HG03354 (cell line): Measurements from ENCODE around the gene TSR3.

ENCODE experiments used
- ATAC-seq: cut with Tn5 transposase; IDR thresholded peaks from one replicate; pipeline ENCODE4 v1.9.1; 2021; ENCODE audit warnings: mild to moderate bottlenecking; ENCODE audit not compliant: unreplicated experiment, poor library complexity, severe bottlenecking

The TSR3 gene

DNA sequence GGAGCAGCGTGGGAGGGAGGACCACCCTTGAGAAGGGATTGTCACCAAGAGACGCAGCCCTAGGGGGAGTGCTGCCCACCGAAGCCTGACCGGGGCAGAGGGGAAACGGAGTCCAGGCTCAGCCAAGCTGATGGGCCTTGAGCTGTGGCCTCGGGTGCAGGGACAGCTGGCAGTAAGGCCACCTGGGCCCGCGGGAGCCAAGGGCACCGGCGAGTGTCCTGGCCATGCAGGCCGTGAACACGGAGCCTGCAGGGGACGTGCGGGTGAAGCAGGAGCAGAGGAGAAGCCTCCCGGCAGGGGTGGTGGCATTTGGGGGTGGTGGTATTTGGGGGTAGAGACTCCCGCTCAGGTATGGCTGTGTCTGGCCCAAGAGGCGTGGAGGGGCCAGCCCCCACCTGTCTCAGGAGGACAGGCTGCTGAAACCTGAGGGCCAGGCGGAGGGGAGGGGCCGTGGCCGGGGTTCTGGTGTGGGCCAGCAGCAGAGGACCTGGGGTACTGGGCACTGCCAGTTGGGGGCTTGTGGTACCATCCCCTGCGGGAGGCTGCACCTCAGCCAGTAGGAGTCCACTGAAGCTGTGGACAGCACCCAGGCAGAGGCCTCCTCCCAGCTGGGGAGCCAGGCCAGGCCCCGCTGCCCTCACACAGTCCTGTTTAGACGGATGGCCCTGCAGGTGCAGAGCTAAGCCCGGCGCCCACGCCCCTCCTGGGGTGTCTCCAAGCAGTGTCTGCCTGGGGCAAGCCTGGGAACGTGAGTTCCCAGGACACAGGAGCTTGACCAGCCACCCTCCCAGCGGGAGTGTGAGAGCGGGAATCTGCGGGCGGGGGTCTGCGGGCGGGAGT is 4.6 kb upstream of the TSR3 start:
- no peak for ATAC-seq

DNA sequence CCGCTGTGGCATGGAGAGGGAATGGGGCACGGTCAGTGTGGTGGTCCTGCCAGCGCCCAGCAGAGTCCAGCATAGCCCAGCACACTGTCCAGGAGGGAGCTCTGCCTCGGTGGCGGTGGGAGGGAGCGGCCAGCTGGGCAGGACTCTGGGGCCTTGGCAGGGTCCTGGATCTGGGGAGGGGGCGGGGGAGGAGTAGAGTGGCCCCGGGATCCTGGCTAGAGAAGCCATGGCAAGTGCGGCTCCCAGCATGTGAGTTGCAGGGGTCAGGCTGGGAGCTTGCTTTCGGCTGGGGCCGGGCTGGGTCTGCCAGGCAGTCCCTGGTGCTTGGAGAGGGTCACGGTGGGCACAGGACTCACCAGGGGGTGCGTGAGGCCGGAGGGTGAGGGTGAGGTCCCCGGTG is 3.9 kb upstream of the TSR3 start:
- no peak for ATAC-seq

DNA sequence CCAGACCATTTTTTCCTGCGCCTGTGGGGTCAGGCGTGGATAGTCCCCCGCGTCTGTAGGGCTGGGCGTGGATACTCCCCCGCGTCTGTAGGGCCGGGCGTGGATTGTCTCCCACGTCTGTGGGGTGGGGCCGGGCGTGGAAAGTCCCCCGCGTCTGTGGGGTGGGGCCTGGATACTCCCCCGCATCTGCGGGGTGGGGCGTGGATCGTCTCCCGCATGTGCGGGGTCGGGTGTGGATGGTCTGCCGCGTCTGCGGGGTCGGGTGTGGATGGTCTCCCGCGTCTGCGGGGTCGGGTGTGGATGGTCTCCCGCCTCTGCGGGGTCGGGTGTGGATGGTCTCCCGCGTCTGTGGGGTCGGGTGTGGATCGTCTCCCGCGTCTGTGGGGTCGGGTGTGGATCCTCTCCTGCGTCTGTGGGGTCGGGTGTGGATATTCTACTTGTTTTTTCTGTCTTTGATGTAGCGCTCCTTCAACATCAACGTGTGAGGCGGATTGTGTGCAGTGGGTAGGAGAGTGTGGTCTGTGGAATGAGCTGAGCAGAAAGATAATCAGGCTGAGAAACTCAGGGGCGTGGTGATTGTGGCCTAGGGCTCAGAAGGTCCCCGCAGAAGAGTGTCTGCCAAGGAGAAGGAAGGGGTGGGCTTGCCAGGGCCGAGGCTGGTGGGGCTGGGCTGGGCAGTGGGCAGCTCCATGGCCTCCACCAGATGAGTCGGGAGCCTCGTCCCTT is 3.3 kb upstream of the TSR3 start:
- no peak for ATAC-seq

DNA sequence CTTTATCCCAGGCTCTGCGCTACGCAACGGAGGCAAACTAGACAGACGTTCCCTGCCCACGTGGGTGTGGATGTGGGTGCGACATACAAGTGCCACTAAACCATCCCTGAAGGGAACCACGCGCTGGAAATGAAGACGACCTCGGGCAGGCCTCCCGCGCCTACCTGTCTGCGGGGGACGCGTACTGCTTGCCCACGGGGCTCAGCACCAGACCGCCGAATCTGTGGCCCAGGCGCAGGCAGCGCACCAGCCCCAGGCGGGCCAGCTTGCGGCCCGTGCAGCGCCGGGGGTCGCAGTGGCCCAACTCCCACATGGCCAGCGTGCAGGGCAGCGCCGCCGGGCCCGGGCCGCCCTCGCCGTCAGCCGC is 480 bp downstream of the TSR3 start:
- ATAC-seq = no peak

DNA sequence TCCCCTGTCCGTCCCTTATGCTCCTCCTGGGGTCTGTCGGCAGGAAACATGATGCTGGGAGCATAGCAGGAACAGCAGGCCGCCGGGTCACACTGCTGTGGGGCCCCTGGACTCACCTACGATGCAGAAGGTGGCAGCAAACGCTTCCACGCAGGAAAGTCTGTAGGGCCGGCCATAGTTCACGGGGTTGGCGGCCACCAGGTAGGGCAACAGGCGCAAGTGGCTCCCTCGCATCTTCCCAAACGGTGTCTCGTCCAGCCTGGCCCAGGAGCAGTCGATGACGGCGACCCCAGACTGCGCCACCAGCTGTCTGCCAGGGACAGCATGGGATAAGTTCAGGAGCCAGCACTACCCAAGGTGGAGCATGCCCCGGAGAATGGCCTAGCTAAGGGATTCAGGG is 987 bp downstream of the TSR3 start:
- ATAC-seq = no peak

DNA sequence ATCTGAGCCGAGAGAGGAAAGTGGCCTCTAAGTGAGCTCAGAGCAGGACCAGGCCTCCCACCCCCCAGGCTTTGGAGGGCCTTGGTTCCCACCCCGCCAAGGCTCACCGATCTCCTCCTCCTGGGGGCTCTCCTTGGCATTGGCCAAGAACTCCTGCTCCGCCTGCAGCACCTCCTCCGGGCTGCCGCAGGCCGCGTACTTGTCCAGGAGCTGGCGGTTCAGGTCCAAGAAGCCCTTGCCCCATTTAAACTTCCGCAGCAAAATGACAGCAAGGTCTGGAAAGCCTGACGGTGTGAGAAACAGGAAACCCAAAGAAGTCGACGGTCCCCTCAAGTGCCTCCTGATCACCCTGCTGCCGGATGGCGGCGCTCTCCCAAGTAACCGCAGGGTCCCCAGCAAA is 1.7 kb downstream of the TSR3 start:
- ATAC-seq = no peak

DNA sequence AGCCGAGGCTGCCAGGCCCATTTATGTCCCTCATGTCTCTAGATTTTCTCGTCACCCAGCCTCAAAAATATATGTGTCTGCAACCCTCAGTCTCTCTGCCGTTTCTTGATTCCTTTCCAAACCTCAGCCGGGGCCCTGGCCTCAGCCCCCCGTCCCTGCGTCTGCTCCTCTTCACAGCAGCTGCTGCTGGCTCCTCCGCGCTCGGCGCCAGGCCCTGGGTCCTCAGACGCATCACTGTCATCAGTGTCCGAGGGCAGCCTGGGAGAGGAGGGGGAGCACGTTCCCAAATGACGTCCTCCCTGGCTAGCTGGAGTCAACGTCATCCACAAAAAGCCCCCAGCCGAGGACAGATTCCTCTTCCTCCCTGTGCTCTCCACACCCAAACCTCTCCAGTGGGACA is 2.3 kb downstream of the TSR3 start:
- ATAC-seq = no peak

DNA sequence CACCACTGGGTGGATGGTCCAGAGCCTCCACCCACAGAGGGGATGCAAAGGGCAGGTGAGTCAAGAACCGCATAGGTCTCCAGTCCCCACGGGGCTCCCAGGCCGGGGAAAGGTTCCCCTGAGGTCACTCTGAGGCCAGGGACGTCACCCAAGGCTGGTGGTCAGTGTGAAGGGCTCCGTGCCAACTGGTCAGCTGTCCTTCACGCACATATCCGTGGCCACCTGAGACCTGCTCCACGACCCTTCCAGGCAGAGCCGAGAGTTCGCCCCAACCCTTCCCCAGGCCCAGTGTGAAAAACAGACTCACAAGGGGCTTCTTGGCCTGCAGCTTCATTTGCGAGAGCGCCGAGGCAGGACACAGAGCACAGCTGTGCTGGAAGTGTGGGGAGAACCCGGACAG is 2.8 kb downstream of the TSR3 start:
- ATAC-seq = no peak

DNA sequence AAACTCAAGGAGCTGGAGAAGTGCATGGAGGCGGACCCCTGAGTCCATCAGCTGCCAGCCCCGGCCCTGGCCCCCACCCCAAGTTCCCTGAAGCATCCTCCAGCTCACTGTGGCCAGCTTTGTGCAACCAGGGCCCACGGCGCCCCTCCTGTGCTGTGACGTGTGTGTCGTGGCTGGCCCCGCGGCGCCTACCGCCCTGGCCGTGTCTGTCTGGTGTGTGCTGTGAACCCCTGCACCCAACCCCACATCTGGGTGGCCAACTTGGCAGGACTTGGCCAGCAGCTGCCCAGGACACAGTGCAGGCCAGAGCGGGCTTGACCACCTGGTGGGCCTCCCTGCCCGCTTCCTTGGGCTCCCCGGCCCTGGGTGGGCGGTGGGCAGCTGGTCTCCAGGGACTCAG is 3.2 kb downstream of the TSR3 start:
- no peak for ATAC-seq

DNA sequence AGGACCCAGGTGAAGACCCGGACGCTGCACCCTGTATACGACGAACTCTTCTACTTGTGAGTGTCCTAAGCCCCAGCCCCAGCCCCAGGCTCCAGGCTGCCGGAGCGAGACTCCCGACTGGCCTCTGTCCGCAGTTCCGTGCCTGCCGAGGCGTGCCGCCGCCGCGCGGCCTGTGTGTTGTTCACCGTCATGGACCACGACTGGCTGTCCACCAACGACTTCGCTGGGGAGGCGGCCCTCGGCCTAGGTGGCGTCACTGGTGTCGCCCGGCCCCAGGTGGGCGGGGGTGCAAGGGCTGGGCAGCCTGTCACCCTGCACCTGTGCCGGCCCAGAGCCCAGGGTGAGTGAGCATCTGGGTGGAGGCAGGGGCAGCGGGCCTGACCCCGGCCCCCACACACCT is 3.7 kb downstream of the TSR3 start:
- no peak for ATAC-seq

DNA sequence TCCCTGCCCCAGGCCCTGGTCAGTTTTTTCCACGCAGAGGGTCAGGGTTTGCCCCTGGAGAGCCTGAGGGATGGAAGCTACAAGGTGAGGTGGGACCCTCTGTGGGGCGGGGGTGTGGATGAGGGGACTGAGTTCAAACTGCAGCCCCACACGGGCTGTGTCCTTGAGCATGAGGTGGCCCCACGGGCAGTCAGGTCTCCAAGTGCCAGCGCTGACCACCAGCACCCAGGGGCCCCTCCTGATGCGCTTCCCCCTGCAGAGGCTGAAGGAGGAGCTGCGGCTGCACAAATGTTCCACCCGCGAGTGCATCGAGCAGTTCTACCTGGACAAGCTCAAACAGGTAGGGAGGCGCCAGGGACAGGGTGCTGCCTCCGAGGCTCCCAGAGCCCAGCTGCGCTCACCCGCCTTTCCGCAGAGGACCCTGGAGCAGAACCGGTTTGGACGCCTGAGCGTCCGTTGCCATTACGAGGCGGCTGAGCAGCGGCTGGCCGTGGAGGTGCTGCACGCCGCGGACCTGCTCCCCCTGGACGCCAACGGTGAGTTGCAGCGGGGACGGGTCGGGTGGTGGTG is 4.3 kb downstream of the TSR3 start:
- ATAC-seq = no peak

DNA sequence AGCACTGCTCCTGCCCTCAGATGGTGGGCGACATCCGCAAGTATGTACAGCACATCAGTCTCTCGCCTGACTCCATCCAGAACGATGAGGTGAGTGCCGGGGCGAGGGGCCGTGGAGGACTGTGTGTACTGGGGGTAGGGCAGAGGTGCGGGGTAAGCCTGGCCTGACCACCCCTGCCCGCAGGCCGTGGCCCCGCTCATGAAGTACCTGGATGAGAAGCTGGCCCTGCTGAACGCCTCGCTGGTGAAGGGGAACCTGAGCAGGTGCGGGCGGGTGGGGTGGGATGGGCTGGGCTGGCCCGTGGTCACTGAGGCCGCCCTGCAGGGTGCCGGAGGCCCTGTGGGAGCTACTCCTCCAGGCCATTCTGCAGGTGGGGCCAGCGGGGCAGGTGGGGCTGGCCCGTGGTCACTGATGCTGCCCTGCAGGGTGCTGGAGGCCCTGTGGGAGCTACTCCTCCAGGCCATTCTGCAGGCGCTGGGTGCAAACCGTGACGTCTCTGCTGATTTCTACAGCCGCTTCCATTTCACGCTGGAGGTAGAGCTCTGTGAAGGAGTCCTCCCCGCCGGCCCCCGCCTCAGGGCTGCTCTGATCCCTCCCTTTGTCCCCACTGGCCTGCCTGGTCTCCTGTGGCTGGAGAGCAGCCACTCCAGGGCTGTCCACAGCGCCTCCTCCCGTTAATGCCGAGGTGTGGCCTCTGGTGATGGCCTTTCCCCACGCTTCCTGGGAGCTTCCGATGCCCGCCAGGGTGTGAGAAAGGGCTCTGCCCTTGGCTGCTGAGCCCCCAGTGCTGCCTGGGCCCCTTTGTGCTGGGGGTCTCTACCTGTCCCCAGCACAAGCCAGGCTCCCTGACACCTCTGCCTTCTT is 5.0 kb downstream of the TSR3 start:
- no peak for ATAC-seq

DNA sequence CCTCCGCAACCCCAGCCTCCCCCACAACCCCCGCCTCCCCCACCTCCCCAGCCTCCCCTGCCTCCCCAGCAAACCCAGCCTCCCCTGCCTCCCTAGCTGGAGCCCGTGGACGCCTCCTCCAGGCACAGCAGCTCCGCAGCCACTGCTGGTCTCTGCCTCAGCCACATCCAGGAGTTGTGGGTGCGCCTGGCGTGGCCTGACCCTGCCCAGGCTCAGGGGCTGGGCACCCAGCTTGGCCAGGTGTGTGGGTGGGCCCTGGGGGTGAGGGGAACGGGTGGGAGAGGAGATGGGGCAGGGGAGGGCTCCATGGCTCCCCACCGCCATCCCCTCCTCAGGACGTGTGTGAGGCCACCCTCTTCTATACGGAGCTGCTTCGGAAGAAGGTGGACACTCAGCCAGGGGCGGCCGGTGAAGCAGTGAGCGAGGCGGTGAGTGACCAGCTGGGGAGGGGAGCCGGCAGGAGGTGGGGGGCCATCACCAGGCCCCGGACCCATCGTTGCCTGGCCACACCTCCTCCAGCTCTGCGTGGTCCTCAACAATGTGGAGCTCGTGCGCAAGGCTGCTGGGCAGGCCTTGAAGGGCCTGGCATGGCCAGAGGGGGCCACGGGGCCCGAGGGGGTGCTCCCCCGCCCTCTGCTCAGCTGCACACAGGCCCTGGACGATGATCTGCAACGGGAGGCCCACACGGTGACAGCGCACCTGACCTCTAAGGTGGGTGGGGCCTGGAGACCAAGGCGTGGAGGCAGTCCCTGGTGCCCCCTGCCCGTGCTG is 5.8 kb downstream of the TSR3 start:
- ATAC-seq = no peak

DNA sequence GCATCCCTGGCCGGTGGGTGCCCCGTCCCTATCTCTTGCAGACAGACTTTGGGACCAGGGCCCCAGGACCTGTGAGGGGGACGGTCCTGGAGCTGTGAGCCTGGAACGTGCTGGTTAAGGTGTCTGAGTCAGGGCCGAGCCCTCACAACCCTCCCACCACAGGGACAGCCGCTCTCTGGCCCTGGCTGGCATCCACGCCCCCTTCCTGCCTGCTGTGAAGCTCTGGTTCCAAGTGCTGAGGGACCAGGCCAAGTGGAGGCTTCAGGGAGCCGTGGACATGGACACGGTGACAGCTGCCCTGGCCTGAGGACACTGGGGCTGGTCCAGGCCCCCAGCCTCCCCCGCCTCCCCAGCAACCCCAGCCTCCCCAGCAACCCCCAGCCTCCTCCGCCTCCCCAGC is 6.6 kb downstream of the TSR3 start:
- ATAC-seq = no peak

DNA sequence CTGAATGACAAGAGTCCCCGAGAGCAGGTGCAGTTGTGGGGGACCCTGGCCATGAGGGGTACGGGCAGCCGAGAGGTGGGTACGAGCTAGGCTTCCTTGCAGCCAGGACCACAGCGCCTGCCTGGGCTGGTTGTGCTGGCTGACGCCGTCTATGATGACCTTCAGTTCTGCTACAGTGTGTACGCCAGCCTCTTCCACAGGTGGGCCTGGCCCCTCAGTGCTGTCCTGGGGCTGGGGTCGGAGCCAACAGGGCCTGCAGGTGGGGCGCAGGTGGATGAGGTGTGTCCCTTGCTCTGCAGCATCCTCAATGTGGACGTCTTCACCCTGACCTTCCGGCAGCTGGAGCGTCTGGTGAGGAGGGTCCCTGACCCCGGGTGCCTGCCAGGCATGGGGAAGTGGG is 7.2 kb downstream of the TSR3 start:
- ATAC-seq = no peak

DNA sequence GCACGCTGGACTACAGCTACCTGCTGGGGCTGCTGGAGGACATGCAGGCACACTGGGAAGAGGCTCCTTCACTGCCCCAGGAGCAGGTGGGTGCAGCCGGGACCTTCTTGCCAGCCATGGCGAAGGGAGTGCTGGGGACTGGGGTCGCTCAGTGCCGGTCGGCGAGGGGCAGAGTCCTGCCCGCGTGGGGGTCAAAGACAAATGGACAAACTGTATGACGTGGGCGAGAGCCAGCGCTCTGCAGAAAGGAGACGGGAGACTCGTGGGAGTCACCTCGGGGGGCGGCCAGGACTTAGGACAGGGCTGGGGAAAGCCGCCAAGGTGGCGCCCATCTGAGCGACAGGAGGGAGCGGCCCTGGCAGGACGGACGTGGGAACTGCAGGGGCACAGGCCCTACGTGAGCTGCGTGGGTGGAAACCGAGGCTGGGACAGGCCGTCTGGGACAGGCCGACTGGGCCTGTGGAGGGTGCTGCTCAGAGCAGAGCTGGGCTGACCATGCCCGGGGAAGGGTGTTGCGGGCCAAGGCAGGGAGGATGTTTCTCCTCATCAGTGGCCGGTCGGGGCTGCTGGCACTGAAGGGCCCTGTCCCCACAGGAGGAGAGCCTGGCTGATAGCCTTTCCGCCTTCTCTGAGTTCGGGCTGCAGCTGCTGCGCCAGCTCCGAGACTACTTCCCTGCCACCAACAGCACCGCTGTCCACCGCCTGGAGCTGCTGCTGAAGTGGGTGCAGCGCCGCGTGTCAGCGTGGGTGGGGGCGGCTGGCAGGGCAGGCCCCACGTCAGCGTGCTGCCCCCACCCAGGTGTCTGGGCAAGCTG is 8.0 kb downstream of the TSR3 start:
- ATAC-seq = no peak

DNA sequence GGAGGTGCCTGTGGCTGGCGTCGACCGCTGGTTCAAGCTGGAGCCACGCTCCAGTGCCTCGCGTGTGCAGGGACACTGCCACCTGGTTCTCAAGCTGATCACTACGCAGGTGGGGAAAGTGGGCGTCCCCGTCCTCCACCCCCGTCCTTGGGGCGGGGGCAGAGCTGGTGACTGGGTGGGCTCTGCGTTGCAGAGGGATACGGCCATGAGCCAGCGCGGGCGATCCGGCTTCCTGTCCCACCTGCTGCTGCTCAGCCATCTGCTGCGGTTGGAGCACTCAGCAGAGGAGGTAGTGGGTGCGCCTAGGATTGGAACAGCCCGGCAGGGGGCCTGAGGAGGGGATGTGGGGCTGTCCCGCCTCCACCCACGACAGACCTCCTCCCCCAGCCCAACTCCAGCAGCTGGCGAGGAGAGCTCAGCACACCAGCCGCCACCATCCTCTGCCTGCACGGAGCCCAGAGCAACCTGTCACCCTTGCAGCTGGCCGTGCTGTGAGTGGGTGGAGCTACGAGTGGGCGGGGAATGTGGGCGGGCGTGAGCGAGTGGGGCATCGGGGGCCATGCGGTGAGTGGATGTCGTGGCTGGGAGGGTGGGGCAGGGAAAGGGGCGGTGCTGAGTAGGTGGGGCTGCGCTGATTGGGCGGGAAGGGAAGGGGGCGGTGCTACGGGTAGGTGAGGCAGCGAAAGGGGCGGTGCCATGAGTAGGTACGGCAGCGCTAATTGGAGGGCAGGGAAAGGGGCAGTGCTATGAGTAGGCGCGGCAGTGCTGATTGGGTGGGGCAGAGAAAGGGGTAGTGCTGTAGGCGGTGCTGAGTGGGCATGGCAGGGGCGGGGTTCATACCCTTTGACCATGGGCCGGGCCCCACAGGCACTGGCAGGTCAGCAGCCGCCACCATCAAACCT is 8.9 kb downstream of the TSR3 start:
- peak; percentile 92 for ATAC-seq
